ENCODE data around the gene MBNL1. TPM values are rescaled to one million over a fixed set of nuclear protein-coding genes. Genes with fewer than 3 reads are reported as not detected.

The MBNL1 gene
- total RNA-seq, 1 experiment from 2014 or later = 68.6 TPM

- Mint-ChIP-seq H3K36me3 (ENCODE audit: insufficient read depth, unreplicated experiment) (no peaks in the 10 kb centered on the region), H3K4me3 (ENCODE audit: unreplicated experiment) (no peak overlapping the region), H3K27ac (ENCODE audit: unreplicated experiment) (no peak overlapping the region), H3K4me1 (ENCODE audit: low read depth, unreplicated experiment) (no peaks in the 10 kb centered on the region), H3K9me3 (ENCODE audit: unreplicated experiment) (no peaks in the 10 kb centered on the region), H3K27me3 (ENCODE audit: insufficient read depth, unreplicated experiment) (no peaks in the 10 kb centered on the region)
- no TSS peak for BruUV-seq (replicated peaks)
- DNase-seq = no peak
- ChIA-PET POLR2A (no interaction called here), CTCF (no interaction called here)
- no peak for TF ChIP-seq CTCF (IDR thresholded peaks at IDR 0.05; ENCODE audit: insufficient read depth in 1 of 2, low read depth in 1 of 2, low read length in 1 of 2, severe bottlenecking in 1 of 2, unreplicated experiment in 1 of 2)
- Histone ChIP-seq H3K9me3 (no peaks in the 10 kb centered on the region), H3K27me3 (replicated peaks; ENCODE audit: control insufficient read depth, insufficient read depth, low read length) (no peaks in the 10 kb centered on the region), H3K4me1 (no peaks in the 10 kb centered on the region), H3K4me3 (ENCODE audit: low read depth, low read length) (no peak overlapping the region), H3K36me3 (ENCODE audit: control insufficient read depth, insufficient read depth, low read length) (no peaks in the 10 kb centered on the region)
- intact Hi-C loops (cut with micrococcal nuclease; ENCODE audit: unreplicated experiment) = no loop called here
Measured at GRCh38 chr3:152227027-152227426, 41.7 kb upstream of the MBNL1 start.

- H3K4me3 ChIP-seq (ENCODE audit: low read depth, low read length) = no peak overlapping the region
- no peaks in the 10 kb centered on the region for H3K27me3 Mint-ChIP-seq (ENCODE audit: insufficient read depth, unreplicated experiment)
- intact Hi-C loops (cut with micrococcal nuclease; ENCODE audit: unreplicated experiment) = loop anchor here (1.0 kb wide), 1 partner anchor 215 kb away; no protein-coding TSS in a partner anchor
- H3K27me3 ChIP-seq (replicated peaks; ENCODE audit: control insufficient read depth, insufficient read depth, low read length) = no peaks in the 10 kb centered on the region
- no peak overlapping the region for H3K27ac Mint-ChIP-seq (ENCODE audit: unreplicated experiment)
- BruUV-seq (replicated peaks) = no TSS peak
- DNase-seq = no peak
- TF ChIP-seq CTCF (IDR thresholded peaks at IDR 0.05; ENCODE audit: insufficient read depth in 1 of 2, low read depth in 1 of 2, low read length in 1 of 2, severe bottlenecking in 1 of 2, unreplicated experiment in 1 of 2) = no peak
- no peaks in the 10 kb centered on the region for H3K9me3 Mint-ChIP-seq (ENCODE audit: unreplicated experiment)
- no peaks in the 10 kb centered on the region for H3K36me3 Mint-ChIP-seq (ENCODE audit: insufficient read depth, unreplicated experiment)
- no peaks in the 10 kb centered on the region for H3K36me3 ChIP-seq (ENCODE audit: control insufficient read depth, insufficient read depth, low read length)
- POLR2A ChIA-PET = no interaction called here
- CTCF ChIA-PET = no interaction called here
- H3K4me1 Mint-ChIP-seq (ENCODE audit: low read depth, unreplicated experiment) = no peaks in the 10 kb centered on the region
- no peaks in the 10 kb centered on the region for H3K4me1 ChIP-seq
- no peaks in the 10 kb centered on the region for H3K9me3 ChIP-seq
- no peak overlapping the region for H3K4me3 Mint-ChIP-seq (ENCODE audit: unreplicated experiment)
Measured at GRCh38 chr3:152229692-152230091, 39.0 kb upstream of the MBNL1 start.

GRCh38 chr3:152230370-152230769, 38.4 kb upstream of the MBNL1 start:
- Histone ChIP-seq H3K27me3 (replicated peaks; ENCODE audit: control insufficient read depth, insufficient read depth, low read length) (no peaks in the 10 kb centered on the region), H3K36me3 (ENCODE audit: control insufficient read depth, insufficient read depth, low read length) (no peaks in the 10 kb centered on the region), H3K4me1 (no peaks in the 10 kb centered on the region), H3K4me3 (ENCODE audit: low read depth, low read length) (no peak overlapping the region), H3K9me3 (no peaks in the 10 kb centered on the region)
- H3K36me3 Mint-ChIP-seq (ENCODE audit: insufficient read depth, unreplicated experiment) = no peaks in the 10 kb centered on the region
- intact Hi-C loops (cut with micrococcal nuclease; ENCODE audit: unreplicated experiment) = no loop called here
- H3K27ac Mint-ChIP-seq (ENCODE audit: unreplicated experiment) = no peak overlapping the region
- no peaks in the 10 kb centered on the region for H3K9me3 Mint-ChIP-seq (ENCODE audit: unreplicated experiment)
- no peak for TF ChIP-seq CTCF (IDR thresholded peaks at IDR 0.05; ENCODE audit: insufficient read depth in 1 of 2, low read depth in 1 of 2, low read length in 1 of 2, severe bottlenecking in 1 of 2, unreplicated experiment in 1 of 2)
- no peak for DNase-seq
- POLR2A ChIA-PET = no interaction called here
- CTCF ChIA-PET = no interaction called here
- BruUV-seq (replicated peaks) = no TSS peak
- no peaks in the 10 kb centered on the region for H3K4me1 Mint-ChIP-seq (ENCODE audit: low read depth, unreplicated experiment)
- no peak overlapping the region for H3K4me3 Mint-ChIP-seq (ENCODE audit: unreplicated experiment)
- no peaks in the 10 kb centered on the region for H3K27me3 Mint-ChIP-seq (ENCODE audit: insufficient read depth, unreplicated experiment)

All from Caco-2 (cell line).